GM19025 (cell line): ENCODE results near the gene TPTE2.
"Not testable (repeated sequence)": the region's sequence is repeated elsewhere in the genome, so short reads cannot be mapped to it uniquely, and the experiment has no call there.

Source experiments
- ATAC-seq: cut with Tn5 transposase; IDR thresholded peaks from one replicate; pipeline ENCODE4 v1.9.1; 2021; ENCODE audit warnings: mild to moderate bottlenecking, low read depth, moderate library complexity; ENCODE audit not compliant: unreplicated experiment

Gene TPTE2

DNA sequence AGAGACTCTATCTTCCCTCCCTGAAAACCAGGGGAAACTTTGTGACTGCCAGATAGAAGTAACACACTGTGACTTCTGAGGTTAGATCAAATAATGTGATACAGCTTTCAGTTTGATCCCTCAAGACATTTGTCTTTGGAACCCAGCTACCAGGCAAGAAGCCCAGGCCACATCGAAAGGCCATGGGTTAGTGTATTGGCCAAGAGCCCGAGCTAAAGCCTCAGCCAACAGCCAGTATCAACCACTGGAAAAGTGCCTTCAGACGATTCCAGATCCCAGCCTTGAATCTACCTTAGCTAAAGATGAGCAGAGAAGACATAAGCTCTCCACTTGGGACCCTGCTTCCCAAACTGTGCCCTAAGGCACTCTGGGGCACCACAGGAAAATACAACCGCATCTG lies 10.9 kb upstream of the TPTE2 start:
- ATAC-seq: no peak

DNA sequence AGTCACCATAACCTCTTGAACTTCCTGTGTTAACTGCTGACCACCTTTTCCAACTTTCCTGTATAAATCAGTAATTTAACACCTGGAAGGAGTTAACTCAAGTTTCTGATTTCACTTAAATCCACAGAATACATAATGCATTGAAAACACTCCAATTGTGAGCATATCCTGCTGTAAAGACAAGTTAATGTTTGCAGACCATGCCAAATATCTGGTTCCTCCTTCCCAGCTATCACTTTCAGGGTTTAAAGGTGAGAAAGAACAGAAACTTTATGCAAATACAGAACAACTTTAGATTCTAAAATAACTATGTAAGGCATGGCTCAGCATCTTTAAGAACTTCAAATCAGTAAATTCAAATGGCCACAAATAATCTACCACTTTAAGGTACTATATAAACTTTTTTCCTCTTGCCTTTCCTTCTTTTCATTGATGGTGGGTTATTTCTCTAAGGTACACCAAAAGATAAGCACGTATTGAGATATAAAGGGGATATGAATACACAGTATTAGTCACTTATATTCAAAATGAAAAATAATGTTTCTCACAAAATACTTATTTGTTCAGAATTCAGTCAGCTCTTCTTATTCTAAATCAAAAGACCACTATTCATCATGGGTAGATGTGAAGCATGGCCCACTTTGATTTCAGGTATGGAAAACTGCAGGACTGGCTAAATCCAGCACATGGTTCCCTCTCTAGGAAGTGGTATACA lies 6.6 kb upstream of the TPTE2 start:
- peak; percentile 57 for ATAC-seq

- ATAC-seq: no peak
Observed at GRCh38 chr13:19561585-19561984, 253 bp upstream of the TPTE2 start.

DNA sequence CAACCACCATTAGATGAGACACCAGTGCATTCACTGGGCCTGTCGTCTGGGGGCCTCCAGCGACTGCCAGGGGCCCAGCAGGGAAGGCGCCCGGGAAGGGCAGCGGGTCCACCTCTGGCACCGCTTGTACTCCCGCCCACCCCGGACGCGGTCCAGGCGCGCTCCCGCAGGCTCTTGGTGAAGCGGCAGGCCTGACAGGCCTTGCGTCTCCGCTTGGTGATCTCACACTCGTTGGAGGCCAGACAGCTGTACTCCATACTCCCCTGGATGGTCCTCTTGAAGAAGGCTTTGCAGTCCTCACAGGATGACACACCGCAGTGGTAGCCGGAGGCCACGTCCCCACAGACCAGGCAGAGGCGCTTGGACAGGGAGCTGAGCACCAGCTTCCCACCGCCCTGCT lies 660 bp downstream of the TPTE2 start:
- not testable (repeated sequence) for ATAC-seq

DNA sequence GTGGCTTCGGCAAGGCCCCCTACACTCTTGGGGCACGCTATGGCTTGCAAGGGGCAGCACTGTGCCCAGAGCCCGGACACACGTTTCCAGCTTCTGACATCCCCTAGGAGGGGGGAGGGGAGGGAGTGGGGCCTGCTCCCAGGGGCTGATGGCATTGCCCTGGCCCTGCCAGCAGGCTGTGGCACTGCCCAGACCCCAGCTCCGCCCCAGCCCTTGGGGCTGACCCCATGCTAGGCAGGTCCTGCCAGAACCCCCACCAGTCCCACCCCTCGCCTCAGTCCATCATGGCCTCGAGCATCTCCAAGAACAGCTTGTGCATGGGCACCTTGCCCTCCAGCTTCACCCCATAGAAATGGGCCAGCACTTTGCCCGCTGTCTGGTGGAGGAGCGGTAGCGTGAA lies 1.6 kb downstream of the TPTE2 start:
- not testable (repeated sequence) for ATAC-seq

GRCh38 chr13:19557287-19557686 lies 4.0 kb downstream of the TPTE2 start:
- not testable (repeated sequence) for ATAC-seq

GRCh38 chr13:19549245-19549644 lies 12.1 kb downstream of the TPTE2 start:
- ATAC-seq: not testable (repeated sequence)

GRCh38 chr13:19525634-19526033 lies 35.7 kb downstream of the TPTE2 start:
- ATAC-seq: not testable (repeated sequence)

DNA sequence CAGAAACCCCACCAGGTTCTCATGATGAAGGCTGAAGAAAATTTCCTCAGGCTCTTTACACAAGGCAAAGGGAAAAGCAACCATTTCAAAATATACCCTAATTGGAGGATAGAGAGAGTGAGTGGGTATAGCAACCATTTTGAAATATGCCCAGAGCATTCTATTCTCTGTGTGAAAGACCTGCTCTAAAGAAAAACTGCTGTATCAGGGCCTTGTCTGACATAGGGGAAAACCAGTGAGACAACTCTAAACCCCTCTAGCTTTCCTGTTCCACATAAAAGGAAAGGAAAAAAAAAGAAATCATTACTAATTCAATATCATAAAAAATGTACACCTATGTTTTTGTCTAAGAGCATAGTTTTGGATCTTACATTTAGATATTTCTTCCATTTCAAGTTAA lies 42.3 kb downstream of the TPTE2 start:
- ATAC-seq: no peak

DNA sequence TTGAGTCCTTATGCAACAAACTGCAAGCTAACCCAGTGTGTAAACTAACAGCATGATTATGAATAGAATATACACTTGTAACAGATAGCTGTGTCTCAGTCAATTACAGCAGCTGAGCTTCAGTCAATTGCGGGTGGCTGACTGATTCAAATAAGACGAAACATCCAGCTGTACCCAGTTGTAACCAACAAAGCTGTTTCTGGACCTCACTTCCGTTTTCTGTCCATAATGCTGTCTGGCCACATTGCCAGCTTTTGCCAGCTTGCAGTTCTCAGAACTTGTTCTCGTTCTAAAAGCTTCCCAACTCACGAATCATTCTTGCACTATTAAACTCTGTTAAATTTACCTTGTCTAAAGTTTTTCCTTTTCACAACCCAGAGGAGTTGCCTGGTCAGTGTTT lies 53.7 kb downstream of the TPTE2 start:
- not testable (repeated sequence) for ATAC-seq

DNA sequence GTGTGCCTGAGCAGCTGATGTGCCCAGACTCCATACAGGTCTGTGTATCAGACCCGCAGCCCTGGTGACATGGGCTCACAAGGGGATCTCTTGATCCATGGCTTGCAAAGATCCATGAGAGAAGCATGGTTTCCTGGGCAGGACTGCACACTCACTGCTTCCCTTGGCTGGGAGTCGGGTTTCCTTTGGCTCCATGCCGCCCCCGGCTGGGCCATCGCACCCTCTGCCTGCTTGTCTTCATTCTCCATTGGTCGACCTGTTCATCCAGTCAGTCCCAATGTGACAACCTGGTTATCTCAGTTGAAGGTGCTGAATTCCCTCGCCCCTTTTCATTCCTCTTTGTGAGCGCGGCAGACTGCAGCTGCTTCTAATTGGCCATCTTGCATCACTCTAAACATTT lies 101.2 kb downstream of the TPTE2 start:
- ATAC-seq: not testable (repeated sequence)

DNA sequence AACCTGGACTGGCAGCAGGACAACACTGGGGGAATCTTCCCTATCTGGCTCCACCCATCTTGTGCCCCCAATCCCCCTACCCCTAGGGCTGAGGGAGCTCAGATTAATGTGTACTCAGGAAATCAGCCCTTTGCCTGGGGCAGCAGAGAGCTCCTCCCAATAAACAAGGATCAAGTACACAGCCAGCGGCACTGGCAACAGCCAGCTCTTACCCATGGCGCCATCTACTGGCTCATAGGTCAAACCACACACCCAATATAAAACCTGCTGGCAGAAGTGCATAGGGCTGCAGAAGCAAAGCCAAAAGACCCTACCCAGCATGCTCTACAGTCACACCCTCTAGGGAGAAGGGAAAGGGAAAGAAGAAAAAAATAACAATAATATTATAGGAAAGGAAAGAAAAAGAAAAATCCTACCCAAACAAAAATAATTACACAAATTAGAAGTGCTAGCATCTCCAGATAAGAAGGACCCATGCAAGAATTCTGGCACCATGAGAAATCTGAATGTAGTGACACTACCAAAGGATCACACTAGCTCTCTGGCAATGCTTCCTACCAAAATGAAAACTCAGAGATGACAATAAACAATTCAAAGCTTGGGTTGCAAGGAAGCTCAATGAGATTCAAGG lies 122.2 kb downstream of the TPTE2 start:
- ATAC-seq: not testable (repeated sequence)

GRCh38 chr13:19437780-19438179 lies 123.6 kb downstream of the TPTE2 start:
- ATAC-seq: not testable (repeated sequence)

GRCh38 chr13:19422236-19422635 lies 139.1 kb downstream of the TPTE2 start:
- ATAC-seq: not testable (repeated sequence)

DNA sequence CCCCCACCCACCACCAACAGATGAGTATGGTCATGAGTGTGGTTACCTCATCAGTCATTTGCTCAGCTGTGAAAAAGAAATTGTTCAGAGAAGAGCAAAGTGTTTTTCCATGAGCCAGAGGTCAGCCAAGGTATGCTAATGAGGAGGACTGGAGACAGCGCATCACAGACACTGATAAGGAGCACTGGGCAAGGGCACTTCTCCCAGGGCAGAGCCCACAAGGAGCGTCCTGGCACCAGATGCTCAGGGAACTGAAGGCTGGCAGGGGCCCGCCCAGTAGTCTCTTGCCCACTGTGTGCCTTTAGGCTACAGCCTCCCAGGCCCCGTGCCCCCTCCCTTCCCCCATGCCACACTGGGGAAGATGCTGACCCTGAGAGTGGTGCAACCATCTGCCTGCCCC lies 148.8 kb downstream of the TPTE2 start:
- not testable (repeated sequence) for ATAC-seq

- not testable (repeated sequence) for ATAC-seq
Observed at GRCh38 chr13:19382746-19383511, 178.4 kb downstream of the TPTE2 start.

GRCh38 chr13:19382111-19382510 lies 179.2 kb downstream of the TPTE2 start:
- ATAC-seq: no peak
